GM12878 (cell line): ENCODE data around the gene DUOX2.

Source experiments
- NR2C2 ChIP-seq: IDR thresholded peaks from 2 replicates; pipeline ENCODE4 v1.6.1; 2011; ENCODE audit warnings: borderline replicate concordance, low read depth; ENCODE audit not compliant: control insufficient read depth, insufficient read length
- RAD21 ChIP-seq: IDR thresholded peaks from 2 replicates; pipeline ENCODE4 v1.6.1; 2011; ENCODE audit warnings: mild to moderate bottlenecking, low read depth, low read length, moderate library complexity; ENCODE audit not compliant: insufficient read depth
- ZZZ3 ChIP-seq: IDR thresholded peaks from 2 replicates; pipeline ENCODE4 v1.6.1; 2011; ENCODE audit warnings: low read depth; ENCODE audit not compliant: control insufficient read depth, insufficient read length
- TF ChIP-seq, protein P1 (sequence below): IDR thresholded peaks from 2 replicates; pipeline ENCODE4 v1.6.1; 2011; ENCODE audit warnings: mild to moderate bottlenecking, low read depth, low read length, moderate library complexity; ENCODE audit not compliant: insufficient replicate concordance

DNA sequence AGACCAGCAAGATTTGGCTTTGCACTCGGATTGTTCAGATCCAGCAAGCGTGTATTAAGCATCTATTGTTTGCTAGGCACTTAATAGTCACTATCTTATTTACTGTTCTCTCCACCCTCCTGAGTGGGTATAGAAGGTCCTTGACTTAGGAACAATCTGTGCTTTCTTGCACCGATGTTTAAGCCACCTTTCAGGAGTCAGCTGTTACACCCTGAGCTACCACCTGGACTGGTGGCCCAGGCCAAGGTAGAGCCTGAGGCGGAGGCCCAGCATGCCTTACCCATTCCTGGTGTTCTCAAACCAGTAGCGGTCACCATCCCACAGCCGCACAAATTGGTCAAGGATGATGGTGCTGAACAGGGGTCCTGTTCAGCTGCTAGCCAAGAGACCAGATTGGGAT lies 25.8 kb upstream of the DUOX2 start:
- no peak for TF ChIP-seq ZZZ3
- no peak for TF ChIP-seq RAD21
- TF ChIP-seq, protein P1, sequence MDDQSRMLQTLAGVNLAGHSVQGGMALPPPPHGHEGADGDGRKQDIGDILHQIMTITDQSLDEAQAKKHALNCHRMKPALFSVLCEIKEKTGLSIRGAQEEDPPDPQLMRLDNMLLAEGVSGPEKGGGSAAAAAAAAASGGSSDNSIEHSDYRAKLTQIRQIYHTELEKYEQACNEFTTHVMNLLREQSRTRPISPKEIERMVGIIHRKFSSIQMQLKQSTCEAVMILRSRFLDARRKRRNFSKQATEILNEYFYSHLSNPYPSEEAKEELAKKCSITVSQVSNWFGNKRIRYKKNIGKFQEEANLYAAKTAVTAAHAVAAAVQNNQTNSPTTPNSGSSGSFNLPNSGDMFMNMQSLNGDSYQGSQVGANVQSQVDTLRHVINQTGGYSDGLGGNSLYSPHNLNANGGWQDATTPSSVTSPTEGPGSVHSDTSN: no peak
- TF ChIP-seq NR2C2: no peak
